Activated CD4-positive, alpha-beta memory T cell treated with anti-CD3 and anti-CD28 coated beads for 36 hours (primary cell): ENCODE measurements around the gene FCAMR. TPM values are rescaled to one million over a fixed set of nuclear protein-coding genes. Genes with fewer than 3 reads are reported as not detected.

Experiments used
- CTCF ChIA-PET: fragments of 350-600 bp; sonication (Branson Sonifier 250); formaldehyde crosslinking; loops from one replicate; lab custom pipeline; 2021; ENCODE audit warnings: antibody characterized with exemption, inconsistent platforms; lab: Charles Lee
- POLR2A ChIA-PET: fragments of 350-600 bp; sonication (Branson Sonifier 250); formaldehyde crosslinking; loops from one replicate; lab custom pipeline; 2021; ENCODE audit warnings: antibody characterized with exemption; lab: Charles Lee
- DNase-seq: peaks from one replicate; pipeline ENCODE4 v3.0.0-alpha.2; 2020
- H3K27ac Mint-ChIP-seq: one replicate; pipeline ENCODE4 v1.8.0; 2021; ENCODE audit warnings: mixed read lengths
- H3K27me3 Mint-ChIP-seq: one replicate; pipeline ENCODE4 v1.8.0; 2021; ENCODE audit warnings: mixed read lengths
- H3K36me3 Mint-ChIP-seq: one replicate; pipeline ENCODE4 v1.8.0; 2021; ENCODE audit warnings: mixed read lengths
- H3K4me1 Mint-ChIP-seq: one replicate; pipeline ENCODE4 v1.8.0; 2021; ENCODE audit warnings: low read depth, mixed read lengths
- H3K4me3 Mint-ChIP-seq: one replicate; pipeline ENCODE4 v1.8.0; 2021; ENCODE audit warnings: mild to moderate bottlenecking, mixed read lengths
- H3K9me3 Mint-ChIP-seq: one replicate; pipeline ENCODE4 v1.8.0; 2021; ENCODE audit warnings: mixed read lengths
- intact Hi-C: fragments of 100-400 bp; cut with micrococcal nuclease; formaldehyde crosslinking; loops from one replicate; pipeline ENCODE4 v1.15.1; 2023
- total RNA-seq, 2 experiments: library from RNA; stranded (reverse); gene quantifications; one replicate each; pipeline ENCODE4 v1.2.3, GENCODE V29; 2021

FCAMR gene
- total RNA-seq, 2 experiments from 2014 or later, result not detected

DNA sequence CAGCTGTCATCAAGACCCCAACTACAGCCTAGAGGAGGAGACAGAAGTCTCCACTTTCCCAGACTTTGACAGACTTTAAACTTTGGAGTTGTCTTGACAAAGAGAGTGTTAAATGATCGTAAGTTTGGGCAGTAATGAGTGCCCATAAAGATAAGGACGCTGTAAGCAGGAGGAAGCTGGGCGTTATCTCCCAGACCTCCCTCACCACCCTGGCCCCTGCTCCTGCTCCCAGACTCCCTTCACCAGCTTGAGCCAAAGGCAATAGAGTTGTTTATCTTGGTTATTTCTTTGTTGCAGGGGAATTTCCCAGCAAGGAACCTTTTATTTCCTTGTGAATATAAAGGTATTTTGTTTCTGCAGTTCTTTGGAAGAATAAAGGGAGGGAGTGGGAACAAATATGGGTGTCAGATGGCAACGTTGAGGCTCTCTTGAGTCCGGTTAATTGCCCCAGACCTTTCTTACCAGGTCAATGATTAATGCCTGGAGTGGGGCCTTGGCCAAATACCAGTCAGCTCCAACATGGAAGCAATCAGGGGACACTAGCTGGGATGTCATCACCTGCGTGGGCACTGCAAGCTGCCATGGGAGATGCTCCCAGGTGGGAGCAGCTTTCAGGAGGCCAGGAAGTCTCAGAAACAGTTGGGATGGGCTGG is 28.4 kb downstream of the FCAMR start:
- H3K27ac Mint-ChIP-seq, result no peak overlapping the region
- no peaks in the 10 kb centered on the region for H3K9me3 Mint-ChIP-seq
- no peaks in the 10 kb centered on the region for H3K4me1 Mint-ChIP-seq
- no peak overlapping the region for H3K4me3 Mint-ChIP-seq
- intact Hi-C loops, result no loop called here
- no peaks in the 10 kb centered on the region for H3K36me3 Mint-ChIP-seq
- ChIA-PET CTCF (interaction anchor here (1.4 to 2.8 kb wide), 3 partner anchors 9 to 216 kb away, joined by 3 to 22 read pairs (median 9); no protein-coding TSS in a partner anchor), POLR2A (no interaction called here)
- DNase-seq, result no peak
- H3K27me3 Mint-ChIP-seq, result peaks cover 7% of the 10 kb centered on the region

DNA sequence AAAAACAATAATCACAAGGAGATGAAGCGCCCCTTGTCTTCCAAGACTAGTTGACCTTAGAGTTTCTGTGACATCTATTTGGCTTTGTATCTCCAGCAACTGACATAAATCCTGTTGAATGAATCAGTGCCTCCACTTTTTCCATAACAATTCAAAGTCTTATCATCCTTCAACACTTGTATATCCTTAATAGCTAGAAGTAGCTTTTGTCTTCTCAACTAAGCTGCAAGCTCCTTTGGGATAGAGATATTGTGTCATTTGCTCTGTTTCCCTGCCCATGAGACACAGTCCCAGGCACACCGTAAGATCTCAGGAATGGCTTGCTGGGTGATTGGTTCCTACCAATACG is 29.7 kb downstream of the FCAMR start:
- peaks cover 7% of the 10 kb centered on the region for H3K27me3 Mint-ChIP-seq
- no peaks in the 10 kb centered on the region for H3K4me1 Mint-ChIP-seq
- H3K36me3 Mint-ChIP-seq, result no peaks in the 10 kb centered on the region
- intact Hi-C loops, result no loop called here
- H3K27ac Mint-ChIP-seq, result no peak overlapping the region
- H3K9me3 Mint-ChIP-seq, result no peaks in the 10 kb centered on the region
- no peak for DNase-seq
- CTCF ChIA-PET, result no interaction called here
- POLR2A ChIA-PET, result no interaction called here
- no peak overlapping the region for H3K4me3 Mint-ChIP-seq

DNA sequence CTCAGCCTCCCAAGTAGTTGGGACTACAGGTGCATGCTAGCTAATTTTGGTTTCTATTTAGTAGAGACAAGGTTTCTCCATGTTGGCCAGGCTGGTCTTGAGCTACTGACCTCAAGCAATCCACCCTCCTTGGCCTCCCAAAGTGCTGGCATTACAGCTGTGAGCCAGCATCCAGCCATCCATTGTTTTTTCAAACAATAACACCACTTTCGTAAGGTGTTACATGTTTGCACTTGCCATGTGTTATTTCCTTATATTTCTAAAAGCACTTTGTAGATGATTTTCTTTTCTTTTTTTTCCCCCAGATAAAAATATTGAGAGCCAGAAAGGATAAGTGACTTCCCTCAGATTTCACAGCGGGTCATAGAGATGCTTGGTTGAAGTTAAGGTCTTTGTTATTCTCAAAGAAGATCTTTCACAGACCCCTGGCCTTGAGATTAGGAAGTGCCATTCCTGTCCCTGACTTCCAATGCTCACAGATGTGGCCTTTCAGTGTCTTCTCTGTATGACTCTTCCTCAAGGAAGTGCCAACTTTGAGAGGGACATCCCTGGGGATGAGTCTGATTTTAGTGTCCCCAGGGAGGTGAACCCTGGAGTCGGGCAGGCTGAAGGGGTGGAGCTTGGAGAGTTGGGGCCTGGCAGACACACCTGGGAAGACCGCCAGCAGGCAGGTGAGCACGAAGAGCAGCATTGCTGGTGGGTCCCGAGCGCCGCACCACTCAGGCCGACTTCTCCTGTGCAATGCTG is 30.2 kb downstream of the FCAMR start:
- ChIA-PET POLR2A (no interaction called here), CTCF (interaction anchor here (0.9 to 2.2 kb wide), 2 partner anchors 27 to 42 kb away, joined by 3 to 8 read pairs; no protein-coding TSS in a partner anchor)
- no peaks in the 10 kb centered on the region for H3K36me3 Mint-ChIP-seq
- H3K9me3 Mint-ChIP-seq, result no peaks in the 10 kb centered on the region
- H3K4me1 Mint-ChIP-seq, result no peaks in the 10 kb centered on the region
- peaks cover 4% of the 10 kb centered on the region for H3K27me3 Mint-ChIP-seq
- H3K27ac Mint-ChIP-seq, result no peak overlapping the region
- DNase-seq, result no peak
- no peak overlapping the region for H3K4me3 Mint-ChIP-seq
- intact Hi-C loops, result no loop called here

DNA sequence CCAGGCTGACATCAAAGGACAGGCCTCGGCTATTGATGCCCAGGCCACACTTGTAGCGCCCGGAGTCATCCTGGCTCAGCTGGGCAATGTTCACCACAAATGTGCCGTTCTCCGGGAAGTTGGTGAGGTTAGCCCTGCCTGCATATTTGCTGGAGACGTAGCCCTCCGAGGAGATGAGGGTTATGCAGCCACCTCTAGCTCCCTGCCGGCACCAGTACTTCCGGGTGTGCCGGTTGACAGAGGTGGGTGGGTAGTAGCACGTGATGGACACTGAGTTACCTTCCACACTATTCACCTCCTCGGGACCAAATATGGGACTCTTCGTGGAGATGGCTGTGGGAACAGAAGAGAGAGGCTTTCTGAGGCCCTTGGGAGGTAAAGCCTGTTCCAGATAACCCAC is 31.1 kb downstream of the FCAMR start:
- Mint-ChIP-seq H3K27ac (no peak overlapping the region), H3K27me3 (no peaks in the 10 kb centered on the region), H3K36me3 (no peaks in the 10 kb centered on the region), H3K4me1 (no peaks in the 10 kb centered on the region), H3K9me3 (no peaks in the 10 kb centered on the region), H3K4me3 (no peak overlapping the region)
- ChIA-PET POLR2A (no interaction called here), CTCF (interaction anchor here (0.6 to 2.2 kb wide), 3 partner anchors 26 to 204 kb away, joined by 3 to 8 read pairs (median 4); no protein-coding TSS in a partner anchor)
- DNase-seq, result no peak
- intact Hi-C loops, result no loop called here

DNA sequence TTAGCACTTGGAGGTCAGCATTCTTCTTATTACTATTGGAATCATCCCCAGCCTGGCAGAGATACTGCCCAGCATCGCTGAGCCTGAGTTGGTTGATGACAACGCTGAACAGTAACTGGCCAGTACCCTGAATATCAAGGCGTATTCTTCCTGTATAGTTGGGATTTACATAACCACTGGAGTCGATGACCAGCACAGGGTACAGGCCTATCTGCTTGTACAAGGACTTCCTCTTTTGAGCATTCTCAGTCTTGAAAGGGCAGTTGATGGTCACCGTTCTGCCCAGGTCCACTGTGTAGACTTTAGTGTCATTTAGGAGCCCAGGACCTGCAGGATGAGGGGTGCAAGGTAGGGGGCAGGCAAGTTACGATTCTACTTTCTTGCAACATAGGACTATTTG is 32.8 kb downstream of the FCAMR start:
- Mint-ChIP-seq H3K27me3 (no peaks in the 10 kb centered on the region), H3K4me1 (no peaks in the 10 kb centered on the region), H3K36me3 (no peaks in the 10 kb centered on the region), H3K4me3 (no peak overlapping the region), H3K27ac (no peak overlapping the region), H3K9me3 (no peaks in the 10 kb centered on the region)
- DNase-seq, result no peak
- POLR2A ChIA-PET, result no interaction called here
- CTCF ChIA-PET, result interaction anchor here (2.8 to 8.7 kb wide), 3 partner anchors 11 to 44 kb away, joined by 20 to 201 read pairs (median 58); partner anchors contain the start of gene FCMR
- intact Hi-C loops, result no loop called here

DNA sequence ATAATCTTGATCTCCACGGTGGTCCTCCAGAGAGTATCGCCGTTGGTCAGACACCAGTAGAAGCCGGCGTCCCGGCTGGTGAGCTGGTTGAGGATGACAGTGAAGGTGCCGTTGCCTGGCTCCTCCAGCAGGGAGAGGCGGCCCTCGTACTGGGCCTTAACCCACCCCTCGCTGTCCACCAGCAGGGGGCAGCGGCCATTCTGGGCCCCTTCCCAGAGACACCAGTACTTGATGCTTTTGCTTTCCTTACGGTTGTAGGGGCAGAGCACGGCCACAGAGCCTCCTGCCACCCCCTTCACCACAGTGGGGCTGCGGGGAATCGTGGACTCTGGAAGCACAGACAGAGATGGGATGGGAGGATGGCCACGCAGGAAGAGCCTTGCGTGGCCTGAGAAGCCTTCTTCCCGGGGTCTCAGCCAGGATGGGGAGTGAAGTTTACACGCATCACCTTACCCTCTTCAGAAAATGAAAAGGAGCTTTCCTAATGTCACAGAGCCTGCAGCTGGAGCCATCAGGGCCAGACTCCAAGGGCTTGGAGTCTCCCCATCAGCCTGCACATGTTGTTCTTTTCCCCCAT is 34.7 kb downstream of the FCAMR start:
- Mint-ChIP-seq H3K9me3 (no peaks in the 10 kb centered on the region), H3K27me3 (no peaks in the 10 kb centered on the region), H3K4me1 (peaks cover 15% of the 10 kb centered on the region), H3K36me3 (no peaks in the 10 kb centered on the region), H3K27ac (no peak overlapping the region), H3K4me3 (no peak overlapping the region)
- intact Hi-C loops, result loop anchor here (1.0 kb wide), 1 partner anchor 47 kb away; no protein-coding TSS in a partner anchor
- ChIA-PET CTCF (interaction anchor here (0.6 to 8.7 kb wide), 26 partner anchors 10 to 579 kb away, joined by 3 to 201 read pairs (median 4); partner anchors contain the start of genes FCAMR, FCMR and IL20), POLR2A (no interaction called here)
- DNase-seq, result peak; percentile 71

DNA sequence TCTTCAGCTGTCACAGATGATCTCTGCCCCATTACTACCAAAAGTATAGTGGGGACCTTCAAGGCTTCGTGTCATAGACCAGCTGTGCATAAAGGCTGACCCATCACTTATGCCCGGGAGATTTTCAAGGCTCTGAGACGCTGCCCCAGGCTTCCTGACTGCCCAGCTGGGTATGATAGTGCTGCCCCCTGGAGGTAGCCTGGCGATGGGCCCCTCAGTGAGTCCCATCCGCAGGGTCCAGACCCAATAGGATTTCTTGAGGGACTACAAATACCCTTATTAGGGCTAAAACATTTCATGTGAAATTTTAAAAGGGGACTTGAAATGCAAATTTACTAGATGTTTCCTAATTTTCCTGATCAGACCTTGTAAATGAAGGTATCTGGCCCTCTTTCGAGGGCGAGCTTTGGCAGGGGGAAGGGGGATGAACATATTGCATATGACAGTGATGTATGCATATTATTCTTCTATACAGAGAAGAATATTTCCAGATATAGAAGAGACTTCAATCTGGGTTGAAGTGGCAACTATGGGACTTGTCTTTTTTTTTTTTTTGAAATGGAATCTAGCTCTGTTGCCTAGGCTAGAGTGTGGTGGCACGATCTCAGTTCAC is 36.8 kb downstream of the FCAMR start:
- Mint-ChIP-seq H3K27ac (no peak overlapping the region), H3K9me3 (no peaks in the 10 kb centered on the region), H3K27me3 (no peaks in the 10 kb centered on the region), H3K4me1 (peaks cover 27% of the 10 kb centered on the region), H3K4me3 (no peak overlapping the region), H3K36me3 (no peaks in the 10 kb centered on the region)
- ChIA-PET POLR2A (interaction anchor here (1.1 kb wide), 1 partner anchor 14 kb away, joined by 4 read pairs; no protein-coding TSS in a partner anchor), CTCF (interaction anchor here (0.6 to 8.7 kb wide), 44 partner anchors 9 to 454 kb away, joined by 3 to 201 read pairs (median 4); partner anchors contain the start of genes C1orf116, DYRK3, FCMR and IL19)
- intact Hi-C loops, result loop anchor here (1.0 to 5.0 kb wide), 2 partner anchors 21 to 144 kb away; no protein-coding TSS in a partner anchor
- DNase-seq, result peak; percentile 80

DNA sequence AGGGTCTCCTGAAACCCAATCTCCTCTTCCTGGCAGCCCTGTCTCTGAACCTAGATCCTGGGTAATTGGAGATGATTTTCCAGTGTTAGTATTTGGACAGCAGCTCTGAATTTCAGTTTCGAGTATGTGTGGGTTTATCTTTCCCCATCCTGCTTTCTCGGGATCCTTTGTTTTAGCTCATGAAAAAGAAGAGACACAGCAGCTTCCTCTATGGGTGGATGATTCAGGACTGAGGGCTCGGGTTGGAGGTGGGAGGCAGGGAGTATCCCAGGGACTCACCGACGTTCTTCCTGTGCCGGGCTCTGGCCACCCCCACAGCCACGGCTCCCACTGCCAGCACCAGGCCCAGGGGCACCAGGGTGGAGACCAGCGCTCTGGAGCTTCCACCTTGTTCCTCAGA is 38.1 kb downstream of the FCAMR start:
- Mint-ChIP-seq H3K36me3 (no peaks in the 10 kb centered on the region), H3K9me3 (no peaks in the 10 kb centered on the region), H3K4me3 (no peak overlapping the region), H3K27ac (no peak overlapping the region), H3K4me1 (peaks cover 37% of the 10 kb centered on the region), H3K27me3 (no peaks in the 10 kb centered on the region)
- ChIA-PET CTCF (interaction anchor here (0.6 to 8.7 kb wide), 22 partner anchors 10 to 567 kb away, joined by 3 to 201 read pairs (median 8); partner anchors contain the start of genes C1orf116, DYRK3, FCMR and IL20), POLR2A (interaction anchor here (0.7 kb wide), 1 partner anchor 14 kb away, joined by 3 read pairs; no protein-coding TSS in a partner anchor)
- DNase-seq, result no peak
- intact Hi-C loops, result loop anchor here (5.0 kb wide), 1 partner anchor 145 kb away; no protein-coding TSS in a partner anchor

DNA sequence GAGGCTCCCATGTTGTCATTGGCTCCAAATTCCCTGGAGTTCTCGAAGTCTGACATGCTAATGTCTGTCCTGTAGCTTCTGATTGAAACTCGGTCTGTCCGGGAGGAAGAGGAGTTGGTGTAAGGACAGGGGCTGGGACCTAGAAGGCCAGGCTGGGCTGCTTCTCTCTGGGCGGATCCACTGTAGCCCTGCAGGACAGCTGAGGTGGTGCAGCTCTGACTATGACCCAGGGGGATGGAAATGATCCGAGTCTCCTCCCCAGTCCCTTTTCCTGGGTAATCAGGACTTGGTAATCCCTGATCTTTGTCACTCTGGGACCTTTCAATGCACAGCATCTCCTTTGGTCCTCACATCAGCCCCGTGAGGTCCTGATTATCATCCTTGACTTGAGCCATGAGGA is 38.6 kb downstream of the FCAMR start:
- intact Hi-C loops, result loop anchor here (5.0 kb wide), 1 partner anchor 146 kb away; no protein-coding TSS in a partner anchor
- POLR2A ChIA-PET, result interaction anchor here (0.7 kb wide), 1 partner anchor 13 kb away, joined by 3 read pairs; no protein-coding TSS in a partner anchor
- no peak overlapping the region for H3K27ac Mint-ChIP-seq
- H3K9me3 Mint-ChIP-seq, result no peaks in the 10 kb centered on the region
- no peaks in the 10 kb centered on the region for H3K36me3 Mint-ChIP-seq
- DNase-seq, result peak; percentile 10
- H3K4me3 Mint-ChIP-seq, result no peak overlapping the region
- CTCF ChIA-PET, result interaction anchor here (0.6 to 8.7 kb wide), 20 partner anchors 11 to 785 kb away, joined by 3 to 201 read pairs (median 8); partner anchors contain the start of genes DYRK3, FCMR, IL20 and PIGR
- peaks cover 39% of the 10 kb centered on the region for H3K4me1 Mint-ChIP-seq
- no peaks in the 10 kb centered on the region for H3K27me3 Mint-ChIP-seq

DNA sequence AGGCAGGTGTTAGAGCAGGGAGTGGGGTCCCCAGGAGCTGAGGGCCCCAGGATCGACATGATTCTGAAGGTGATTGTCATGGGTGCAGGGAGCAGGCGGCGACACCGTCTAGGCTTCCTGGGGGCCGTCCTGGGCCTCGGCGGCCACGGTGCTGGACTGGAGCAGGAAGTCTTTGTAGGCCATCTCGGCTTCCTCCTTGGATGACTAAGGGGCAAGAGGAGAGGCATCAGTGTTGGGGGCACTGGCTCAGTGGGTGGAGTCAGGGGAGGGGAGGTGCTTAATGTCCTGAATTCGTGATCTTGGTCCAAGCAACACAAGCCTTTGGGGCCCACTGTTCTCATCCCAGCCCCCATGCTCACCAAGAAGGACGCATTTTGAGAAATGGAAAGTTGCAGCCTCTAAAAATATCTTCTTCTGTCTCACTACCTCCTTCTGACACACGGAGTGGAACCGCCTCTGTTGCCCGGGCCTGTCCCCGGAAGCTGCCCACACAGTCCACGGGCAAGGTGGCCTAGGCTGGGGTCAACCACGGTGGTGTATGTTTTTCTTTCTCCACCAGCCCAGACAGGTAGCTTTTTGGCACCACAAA is 40.0 kb downstream of the FCAMR start:
- ChIA-PET CTCF (interaction anchor here (0.6 to 8.7 kb wide), 9 partner anchors 13 to 493 kb away, joined by 3 to 201 read pairs (median 8); partner anchors contain the start of genes FCMR and IL20), POLR2A (interaction anchor here (1.5 kb wide), 1 partner anchor 9 kb away, joined by 6 read pairs; the partner anchor contains the start of gene FCMR)
- H3K27me3 Mint-ChIP-seq, result no peaks in the 10 kb centered on the region
- H3K4me1 Mint-ChIP-seq, result peaks cover 44% of the 10 kb centered on the region
- peak overlapping the region; percentile 93 for H3K27ac Mint-ChIP-seq
- H3K36me3 Mint-ChIP-seq, result no peaks in the 10 kb centered on the region
- no peaks in the 10 kb centered on the region for H3K9me3 Mint-ChIP-seq
- DNase-seq, result peak; percentile 78
- intact Hi-C loops, result loop anchor here (5.0 kb wide), 1 partner anchor 147 kb away; no protein-coding TSS in a partner anchor
- peak overlapping the region; percentile 59 for H3K4me3 Mint-ChIP-seq
